Ishikawa (cell line): ENCODE data around the gene TSNAX.

Experiments used
- CREB1 ChIP-seq: IDR thresholded peaks from 2 replicates; pipeline ENCODE4 v1.6.1; 2012; ENCODE audit warnings: low read depth
- EGR1 ChIP-seq: IDR thresholded peaks from 2 replicates; pipeline ENCODE4 v1.6.1; 2012
- EP300 ChIP-seq: IDR thresholded peaks from 2 replicates; pipeline ENCODE4 v1.6.1; 2012; ENCODE audit warnings: borderline replicate concordance
- FOXM1 ChIP-seq: IDR thresholded peaks from 2 replicates; pipeline ENCODE4 v1.6.1; 2012; ENCODE audit warnings: low read depth, borderline replicate concordance
- RAD21 ChIP-seq: IDR thresholded peaks from 2 replicates; pipeline ENCODE4 v1.6.1; 2012; ENCODE audit warnings: low read depth
- TAF1 ChIP-seq: IDR thresholded peaks from 2 replicates; pipeline ENCODE4 v1.6.1; 2012; ENCODE audit warnings: low read depth, mild to moderate bottlenecking
- TCF12 ChIP-seq: IDR thresholded peaks from 2 replicates; pipeline ENCODE4 v1.6.1; 2012; ENCODE audit warnings: low read depth
- TEAD4 ChIP-seq: IDR thresholded peaks from 2 replicates; pipeline ENCODE4 v1.6.1; 2012
- ZBTB7A ChIP-seq: IDR thresholded peaks from 2 replicates; pipeline ENCODE4 v1.6.1; 2012; ENCODE audit warnings: low read depth
- TF ChIP-seq, protein P1 (sequence below): IDR thresholded peaks from 2 replicates; pipeline ENCODE4 v1.6.1; 2012
- TF ChIP-seq, protein P2 (sequence below): IDR thresholded peaks from 2 replicates; pipeline ENCODE4 v1.6.1; 2012
- TF ChIP-seq, protein P3 (sequence below): IDR thresholded peaks from 2 replicates; pipeline ENCODE4 v1.6.1; 2012; ENCODE audit warnings: low read depth, mild to moderate bottlenecking

The TSNAX gene

DNA sequence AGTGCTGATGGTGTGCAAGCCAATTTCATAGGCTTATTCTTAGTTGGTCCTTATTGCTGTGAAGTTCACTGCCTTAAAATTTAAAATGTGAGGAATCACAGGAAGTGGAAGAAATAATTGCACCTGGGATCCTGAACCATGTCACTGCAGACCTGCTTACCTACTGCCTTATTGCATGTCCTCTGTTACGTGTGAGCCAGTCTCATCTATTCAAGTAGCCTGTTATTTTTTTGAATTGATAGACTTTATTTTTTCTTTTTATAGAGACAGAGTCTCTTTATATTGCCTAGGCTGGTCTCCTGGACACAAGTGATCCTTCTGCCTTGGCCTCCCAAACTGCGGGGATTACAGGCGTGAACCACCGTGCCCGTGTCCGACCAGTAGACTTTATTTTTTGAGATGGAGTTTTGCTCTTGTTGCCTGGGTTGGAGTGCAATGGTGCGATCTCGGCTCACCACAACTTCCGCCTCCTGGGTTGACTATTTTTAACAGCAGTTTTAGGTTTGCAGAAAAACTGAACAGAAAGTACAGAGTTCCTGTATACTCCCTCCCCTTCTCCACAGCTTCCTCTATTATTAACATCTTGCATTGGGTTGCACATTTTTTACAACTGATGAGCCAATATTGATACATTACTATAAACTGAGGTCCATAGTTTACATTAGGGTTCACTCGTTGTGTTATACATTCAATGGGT, 84.1 kb downstream of the TSNAX start:
- TF ChIP-seq, protein P1, sequence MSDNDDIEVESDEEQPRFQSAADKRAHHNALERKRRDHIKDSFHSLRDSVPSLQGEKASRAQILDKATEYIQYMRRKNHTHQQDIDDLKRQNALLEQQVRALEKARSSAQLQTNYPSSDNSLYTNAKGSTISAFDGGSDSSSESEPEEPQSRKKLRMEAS, result no peak
- no peak for TF ChIP-seq CREB1

DNA sequence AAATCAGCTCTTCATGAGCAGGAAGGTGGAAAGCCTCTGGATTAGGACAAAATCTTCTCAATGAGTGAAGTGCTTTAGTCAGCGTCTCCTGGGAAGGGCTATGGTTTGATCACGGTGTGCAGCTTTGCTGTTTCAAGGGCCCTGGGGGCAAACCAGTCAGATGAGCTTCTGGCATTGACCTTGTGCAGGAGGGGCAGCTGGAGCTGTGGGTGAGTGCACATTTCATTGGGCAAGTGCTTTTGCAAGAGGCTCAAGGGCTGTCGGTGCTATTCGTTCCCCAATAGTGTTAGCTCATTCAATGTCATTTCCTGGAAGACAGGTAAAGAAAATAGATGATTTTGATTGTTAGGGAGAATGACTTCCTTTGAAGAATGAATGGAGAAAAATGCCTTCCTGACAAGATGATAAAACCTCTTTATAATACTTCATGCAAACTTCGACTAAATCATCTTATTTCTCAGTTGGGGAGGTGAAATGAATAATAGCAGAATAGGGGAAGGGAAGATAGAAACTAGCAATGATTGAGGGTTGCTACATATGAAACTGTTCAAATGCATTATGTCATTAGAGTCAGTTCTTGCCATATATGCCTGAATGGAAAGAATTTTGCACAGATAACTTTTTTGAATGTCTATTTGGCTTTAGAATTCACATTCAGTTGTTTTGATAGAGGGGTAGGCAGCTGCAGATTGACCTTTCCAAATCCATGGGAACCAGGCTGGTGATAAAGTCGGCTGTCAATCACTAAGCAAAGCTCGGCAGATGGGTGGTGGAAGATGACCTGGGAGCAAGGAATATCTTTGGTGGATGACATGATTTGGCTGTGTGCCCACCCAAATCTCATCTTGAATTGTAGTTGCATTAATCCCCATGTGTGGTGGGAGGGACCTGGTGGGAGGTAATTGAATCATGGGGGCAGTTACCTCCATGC, 85.2 kb downstream of the TSNAX start:
- TF ChIP-seq, protein P2, sequence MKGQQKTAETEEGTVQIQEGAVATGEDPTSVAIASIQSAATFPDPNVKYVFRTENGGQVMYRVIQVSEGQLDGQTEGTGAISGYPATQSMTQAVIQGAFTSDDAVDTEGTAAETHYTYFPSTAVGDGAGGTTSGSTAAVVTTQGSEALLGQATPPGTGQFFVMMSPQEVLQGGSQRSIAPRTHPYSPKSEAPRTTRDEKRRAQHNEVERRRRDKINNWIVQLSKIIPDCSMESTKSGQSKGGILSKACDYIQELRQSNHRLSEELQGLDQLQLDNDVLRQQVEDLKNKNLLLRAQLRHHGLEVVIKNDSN, result no peak
- TF ChIP-seq FOXM1 (no peak), EGR1 (no peak), RAD21 (no peak), CREB1 (no peak), TCF12 (no peak), ZBTB7A (no peak), EP300 (no peak), TAF1 (no peak), TEAD4 (no peak)
- TF ChIP-seq, protein P3, sequence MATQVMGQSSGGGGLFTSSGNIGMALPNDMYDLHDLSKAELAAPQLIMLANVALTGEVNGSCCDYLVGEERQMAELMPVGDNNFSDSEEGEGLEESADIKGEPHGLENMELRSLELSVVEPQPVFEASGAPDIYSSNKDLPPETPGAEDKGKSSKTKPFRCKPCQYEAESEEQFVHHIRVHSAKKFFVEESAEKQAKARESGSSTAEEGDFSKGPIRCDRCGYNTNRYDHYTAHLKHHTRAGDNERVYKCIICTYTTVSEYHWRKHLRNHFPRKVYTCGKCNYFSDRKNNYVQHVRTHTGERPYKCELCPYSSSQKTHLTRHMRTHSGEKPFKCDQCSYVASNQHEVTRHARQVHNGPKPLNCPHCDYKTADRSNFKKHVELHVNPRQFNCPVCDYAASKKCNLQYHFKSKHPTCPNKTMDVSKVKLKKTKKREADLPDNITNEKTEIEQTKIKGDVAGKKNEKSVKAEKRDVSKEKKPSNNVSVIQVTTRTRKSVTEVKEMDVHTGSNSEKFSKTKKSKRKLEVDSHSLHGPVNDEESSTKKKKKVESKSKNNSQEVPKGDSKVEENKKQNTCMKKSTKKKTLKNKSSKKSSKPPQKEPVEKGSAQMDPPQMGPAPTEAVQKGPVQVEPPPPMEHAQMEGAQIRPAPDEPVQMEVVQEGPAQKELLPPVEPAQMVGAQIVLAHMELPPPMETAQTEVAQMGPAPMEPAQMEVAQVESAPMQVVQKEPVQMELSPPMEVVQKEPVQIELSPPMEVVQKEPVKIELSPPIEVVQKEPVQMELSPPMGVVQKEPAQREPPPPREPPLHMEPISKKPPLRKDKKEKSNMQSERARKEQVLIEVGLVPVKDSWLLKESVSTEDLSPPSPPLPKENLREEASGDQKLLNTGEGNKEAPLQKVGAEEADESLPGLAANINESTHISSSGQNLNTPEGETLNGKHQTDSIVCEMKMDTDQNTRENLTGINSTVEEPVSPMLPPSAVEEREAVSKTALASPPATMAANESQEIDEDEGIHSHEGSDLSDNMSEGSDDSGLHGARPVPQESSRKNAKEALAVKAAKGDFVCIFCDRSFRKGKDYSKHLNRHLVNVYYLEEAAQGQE, result no peak
- TF ChIP-seq, protein P1, result no peak
